SJCRH30 (cell line): Measurements from ENCODE around the gene MYH15. TPM values are rescaled to one million over a fixed set of nuclear protein-coding genes. Genes with fewer than 3 reads are reported as not detected.
A peak's percentile ranks its signal among the peaks of the same experiment; 100 is the strongest.

ENCODE experiments used
- DNase-seq, 2 experiments: peaks; one replicate each; pipeline ENCODE4 v3.0.0-alpha.2; 2015 to 2020
- H3K27ac ChIP-seq: fragments of 250-450 bp; sonication (Bioruptor Pico); 2 replicates; pipeline ENCODE4 v1.5.1; 2020; ENCODE audit warnings: mild to moderate bottlenecking, moderate library complexity
- H3K27me3 ChIP-seq: fragments of 250-450 bp; sonication (Bioruptor Pico); 2 replicates; pipeline ENCODE4 v1.5.1; 2020; ENCODE audit warnings: mild to moderate bottlenecking, moderate library complexity
- H3K36me3 ChIP-seq: fragments of 250-450 bp; sonication (Bioruptor Pico); 2 replicates; pipeline ENCODE4 v1.5.1; 2020; ENCODE audit warnings: mild to moderate bottlenecking, moderate library complexity
- H3K4me1 ChIP-seq: fragments of 250-450 bp; sonication (Bioruptor Pico); 2 replicates; pipeline ENCODE4 v1.5.1; 2020; ENCODE audit warnings: mild to moderate bottlenecking, moderate library complexity
- H3K4me3 ChIP-seq: fragments of 250-450 bp; sonication (Bioruptor Pico); 2 replicates; pipeline ENCODE4 v1.5.1; 2020; ENCODE audit warnings: mild to moderate bottlenecking, moderate library complexity
- H3K9me3 ChIP-seq: fragments of 250-450 bp; sonication (Bioruptor Pico); replicated peaks from 2 replicates; pipeline ENCODE4 v1.5.1; 2020; ENCODE audit warnings: mild to moderate bottlenecking, moderate library complexity
- total RNA-seq: library from RNA; depleted of rRNA; stranded (reverse); fragments of >200 nt; shearing (Covaris generic); gene quantifications from 2 replicates; pipeline ENCODE4 v1.2.3, GENCODE V29; 2014

The MYH15 gene
- total RNA-seq, 1 experiment from 2014 or later: 0.14 TPM

DNA sequence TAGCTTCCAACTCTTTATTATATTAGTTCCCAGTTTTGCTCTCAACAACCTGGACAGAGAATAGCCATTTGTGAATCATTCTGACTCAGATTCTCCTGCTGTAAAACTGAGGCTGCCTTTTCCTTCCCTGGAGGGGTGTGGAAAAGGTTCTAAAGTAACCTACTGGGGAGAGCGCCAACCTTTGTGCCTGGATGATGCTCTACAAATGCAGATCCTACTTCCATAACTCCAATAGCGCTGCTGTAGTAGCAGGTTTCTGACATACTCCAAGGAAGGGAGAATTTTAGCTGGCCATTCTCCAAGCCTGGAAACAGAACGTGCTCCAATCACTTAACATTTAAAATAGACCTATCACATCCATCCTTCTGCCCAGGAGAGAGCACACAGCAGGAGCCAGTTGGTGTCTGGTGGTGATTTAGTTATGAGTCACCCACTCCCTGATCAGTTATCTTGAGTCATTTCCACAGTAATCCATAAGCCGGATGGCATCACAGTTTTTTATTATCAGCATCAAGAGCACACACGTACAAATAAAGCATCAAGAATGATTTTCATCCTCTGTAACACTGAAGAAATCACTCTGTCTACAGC is 38.3 kb downstream of the MYH15 start:
- Histone ChIP-seq H3K4me1 (no peaks in the 10 kb centered on the region), H3K27me3 (no peaks in the 10 kb centered on the region), H3K36me3 (no peaks in the 10 kb centered on the region), H3K4me3 (no peak overlapping the region), H3K9me3 (no peaks in the 10 kb centered on the region), H3K27ac (no peak overlapping the region)
- DNase-seq: no peak

- Histone ChIP-seq H3K36me3 (no peaks in the 10 kb centered on the region), H3K27ac (no peak overlapping the region), H3K4me3 (no peak overlapping the region), H3K4me1 (no peaks in the 10 kb centered on the region), H3K27me3 (no peaks in the 10 kb centered on the region), H3K9me3 (no peaks in the 10 kb centered on the region)
- no peak for DNase-seq
Observed at GRCh38 chr3:108471426-108471825, 39.0 kb downstream of the MYH15 start.

DNA sequence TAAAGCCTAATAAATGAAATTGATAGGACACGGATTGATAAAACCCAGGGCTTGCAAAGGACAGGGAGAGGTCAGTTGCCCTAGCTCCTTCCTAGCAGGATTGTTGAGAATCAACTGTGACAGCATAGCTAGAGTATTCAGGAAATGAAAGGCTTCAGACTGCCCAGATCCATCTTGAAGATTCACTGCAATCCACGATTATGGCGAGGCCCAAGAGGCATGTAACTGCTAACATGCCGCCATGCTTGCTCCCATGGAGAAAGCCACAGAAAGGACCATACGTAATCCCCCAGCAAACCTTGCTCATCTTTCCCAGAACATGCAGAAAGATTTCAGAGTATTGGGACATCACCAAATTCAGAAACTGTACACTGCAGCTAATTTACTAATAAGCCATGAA is 41.3 kb downstream of the MYH15 start:
- Histone ChIP-seq H3K27me3 (no peaks in the 10 kb centered on the region), H3K27ac (no peak overlapping the region), H3K9me3 (no peaks in the 10 kb centered on the region), H3K4me3 (no peak overlapping the region), H3K4me1 (no peaks in the 10 kb centered on the region), H3K36me3 (no peaks in the 10 kb centered on the region)
- no peak for DNase-seq

GRCh38 chr3:108468577-108468976 is 41.8 kb downstream of the MYH15 start:
- no peaks in the 10 kb centered on the region for H3K36me3 ChIP-seq
- H3K27ac ChIP-seq: no peak overlapping the region
- DNase-seq: no peak
- no peaks in the 10 kb centered on the region for H3K9me3 ChIP-seq
- H3K4me3 ChIP-seq: no peak overlapping the region
- H3K27me3 ChIP-seq: no peaks in the 10 kb centered on the region
- no peaks in the 10 kb centered on the region for H3K4me1 ChIP-seq

- Histone ChIP-seq H3K4me3 (no peak overlapping the region), H3K9me3 (no peaks in the 10 kb centered on the region), H3K36me3 (no peaks in the 10 kb centered on the region), H3K27ac (no peak overlapping the region), H3K4me1 (no peaks in the 10 kb centered on the region), H3K27me3 (no peaks in the 10 kb centered on the region)
- DNase-seq: no peak
Observed at GRCh38 chr3:108462899-108463298, 47.5 kb downstream of the MYH15 start.

GRCh38 chr3:108461661-108462111 is 48.7 kb downstream of the MYH15 start:
- H3K4me1 ChIP-seq: no peaks in the 10 kb centered on the region
- no peaks in the 10 kb centered on the region for H3K36me3 ChIP-seq
- no peak overlapping the region for H3K4me3 ChIP-seq
- no peaks in the 10 kb centered on the region for H3K27me3 ChIP-seq
- no peaks in the 10 kb centered on the region for H3K9me3 ChIP-seq
- no peak overlapping the region for H3K27ac ChIP-seq
- no peak for DNase-seq

DNA sequence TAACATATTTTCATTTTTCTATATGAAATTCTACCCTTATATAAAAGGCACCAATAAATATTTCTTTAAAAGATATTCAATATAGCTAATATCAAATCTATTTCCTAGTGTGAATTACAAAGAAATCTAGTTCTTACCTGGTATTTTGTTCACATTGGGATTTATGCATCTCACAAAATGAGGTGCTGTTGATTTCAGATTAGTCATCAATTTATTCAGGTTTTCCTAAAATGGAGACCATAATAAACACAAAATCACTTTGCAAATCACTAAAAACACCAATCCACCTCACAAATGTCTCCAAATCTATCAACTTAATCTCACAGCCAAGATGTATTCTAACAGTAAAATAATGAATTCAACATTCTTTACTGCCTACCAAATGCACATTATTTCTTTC is 51.2 kb downstream of the MYH15 start:
- no peak overlapping the region for H3K4me3 ChIP-seq
- no peaks in the 10 kb centered on the region for H3K36me3 ChIP-seq
- no peak overlapping the region for H3K27ac ChIP-seq
- no peaks in the 10 kb centered on the region for H3K4me1 ChIP-seq
- DNase-seq: no peak
- no peaks in the 10 kb centered on the region for H3K9me3 ChIP-seq
- no peaks in the 10 kb centered on the region for H3K27me3 ChIP-seq

- H3K36me3 ChIP-seq: no peaks in the 10 kb centered on the region
Observed at GRCh38 chr3:108455212-108455705, 55.1 kb downstream of the MYH15 start.

DNA sequence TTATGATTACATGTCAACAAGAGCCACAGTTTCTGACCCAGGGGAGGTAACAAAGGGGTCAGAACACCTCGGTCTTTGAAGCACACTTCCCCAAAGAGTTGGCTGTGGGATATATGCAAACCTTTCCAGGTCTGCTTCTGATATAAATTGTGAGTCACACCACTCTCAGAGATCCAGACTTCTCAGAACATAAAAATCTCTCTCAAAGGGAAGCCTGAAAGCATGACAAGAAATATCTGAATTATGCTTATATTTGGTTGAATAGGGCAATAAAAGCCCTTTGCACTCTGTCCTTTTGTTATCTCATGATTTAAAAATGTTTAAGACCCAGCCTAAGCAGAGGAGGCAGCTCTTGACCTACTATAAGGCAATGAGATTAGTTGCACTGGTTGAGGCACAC is 56.8 kb downstream of the MYH15 start:
- no peak overlapping the region for H3K27ac ChIP-seq
- H3K4me1 ChIP-seq: no peaks in the 10 kb centered on the region
- H3K4me3 ChIP-seq: no peak overlapping the region
- H3K27me3 ChIP-seq: no peaks in the 10 kb centered on the region
- H3K36me3 ChIP-seq: no peaks in the 10 kb centered on the region
- H3K9me3 ChIP-seq: no peaks in the 10 kb centered on the region
- DNase-seq: no peak

More at GRCh38 chr3:108455212-108455705, 55.1 kb downstream of the MYH15 start:
- Histone ChIP-seq H3K27ac (no peak overlapping the region), H3K27me3 (no peaks in the 10 kb centered on the region), H3K4me1 (no peaks in the 10 kb centered on the region), H3K9me3 (no peaks in the 10 kb centered on the region), H3K4me3 (no peak overlapping the region)
- DNase-seq: no peak

DNA sequence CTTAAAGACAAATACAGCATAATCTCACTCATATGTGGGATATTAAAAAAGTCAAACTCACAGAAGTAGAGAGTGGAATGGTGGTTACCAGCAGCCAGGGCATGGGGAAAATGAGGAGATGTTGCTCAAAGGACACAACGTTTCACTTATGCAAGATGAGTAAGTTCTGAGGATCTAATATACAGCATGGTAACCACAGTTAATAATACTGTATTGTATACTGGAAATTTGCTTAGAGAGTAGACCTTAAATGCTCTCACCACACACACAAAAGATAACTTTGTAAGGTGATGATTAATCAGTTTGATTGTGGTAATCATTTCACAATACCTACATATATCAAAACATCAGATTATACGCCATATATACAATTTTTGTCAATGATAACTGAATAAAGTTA is 60.0 kb downstream of the MYH15 start:
- no peak overlapping the region for H3K27ac ChIP-seq
- H3K36me3 ChIP-seq: no peaks in the 10 kb centered on the region
- no peaks in the 10 kb centered on the region for H3K9me3 ChIP-seq
- H3K4me1 ChIP-seq: no peaks in the 10 kb centered on the region
- H3K4me3 ChIP-seq: no peak overlapping the region
- no peaks in the 10 kb centered on the region for H3K27me3 ChIP-seq
- no peak for DNase-seq

GRCh38 chr3:108448593-108448992 is 61.8 kb downstream of the MYH15 start:
- no peaks in the 10 kb centered on the region for H3K27me3 ChIP-seq
- H3K9me3 ChIP-seq: no peaks in the 10 kb centered on the region
- no peak overlapping the region for H3K4me3 ChIP-seq
- H3K36me3 ChIP-seq: no peaks in the 10 kb centered on the region
- no peak overlapping the region for H3K27ac ChIP-seq
- no peaks in the 10 kb centered on the region for H3K4me1 ChIP-seq
- no peak for DNase-seq

GRCh38 chr3:108447096-108447847 is 63.1 kb downstream of the MYH15 start:
- H3K27ac ChIP-seq: no peak overlapping the region
- H3K9me3 ChIP-seq: no peaks in the 10 kb centered on the region
- H3K27me3 ChIP-seq: no peaks in the 10 kb centered on the region
- H3K36me3 ChIP-seq: no peaks in the 10 kb centered on the region
- DNase-seq: no peak
- H3K4me3 ChIP-seq: no peak overlapping the region
- no peaks in the 10 kb centered on the region for H3K4me1 ChIP-seq

- H3K4me3 ChIP-seq: no peak overlapping the region
- H3K9me3 ChIP-seq: no peaks in the 10 kb centered on the region
- H3K4me1 ChIP-seq: no peaks in the 10 kb centered on the region
- H3K36me3 ChIP-seq: no peaks in the 10 kb centered on the region
- H3K27me3 ChIP-seq: no peaks in the 10 kb centered on the region
- DNase-seq: no peak
- H3K27ac ChIP-seq: no peak overlapping the region
Observed at GRCh38 chr3:108442281-108442680, 68.1 kb downstream of the MYH15 start.

GRCh38 chr3:108441518-108441917 is 68.9 kb downstream of the MYH15 start:
- DNase-seq: no peak
- Histone ChIP-seq H3K9me3 (no peaks in the 10 kb centered on the region), H3K27ac (no peak overlapping the region), H3K27me3 (no peaks in the 10 kb centered on the region), H3K4me3 (no peak overlapping the region), H3K4me1 (no peaks in the 10 kb centered on the region), H3K36me3 (no peaks in the 10 kb centered on the region)

DNA sequence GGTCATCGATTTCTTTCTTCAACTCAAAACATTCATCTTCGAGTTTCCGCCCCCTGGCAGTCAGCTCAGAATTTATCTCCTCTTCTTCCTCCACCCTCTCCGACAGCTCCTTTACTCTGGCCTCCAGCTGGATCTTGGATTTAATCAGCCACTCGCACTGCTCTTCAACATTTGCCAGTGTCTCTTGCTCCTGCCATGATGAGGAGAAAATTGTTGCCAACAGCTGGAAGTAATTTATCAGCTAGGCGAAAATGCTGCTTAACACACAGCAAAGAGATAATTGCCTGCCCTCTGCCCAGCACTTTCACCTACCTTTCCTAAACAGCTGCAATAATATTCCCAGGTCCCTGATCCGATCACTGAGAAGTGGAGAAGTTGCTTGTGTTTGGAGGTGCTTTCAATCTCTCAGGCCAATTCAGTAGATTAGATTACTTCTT is 69.3 kb downstream of the MYH15 start:
- peak; percentile 23 to 62 for DNase-seq
- Histone ChIP-seq H3K27me3 (no peaks in the 10 kb centered on the region), H3K4me1 (no peaks in the 10 kb centered on the region), H3K27ac (no peak overlapping the region), H3K9me3 (no peaks in the 10 kb centered on the region), H3K4me3 (no peak overlapping the region), H3K36me3 (no peaks in the 10 kb centered on the region)

DNA sequence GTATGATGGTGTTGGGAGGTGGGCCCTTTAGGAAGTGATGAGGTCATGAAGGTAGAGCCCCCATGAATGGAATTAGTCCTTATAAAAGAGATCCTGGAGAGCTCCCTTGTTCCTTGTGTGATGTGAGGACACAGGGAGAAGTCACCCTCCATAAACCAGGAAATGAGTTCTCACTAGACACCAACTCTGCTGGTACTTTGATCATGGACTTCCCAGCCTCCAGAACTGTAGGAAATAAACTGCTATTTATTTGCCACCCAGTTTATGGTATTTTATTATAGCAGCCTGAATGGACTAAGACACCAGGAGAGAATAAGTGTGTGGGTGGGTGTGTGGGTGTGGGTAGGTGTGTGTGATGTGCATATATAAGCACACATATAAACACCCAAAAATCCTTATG is 71.9 kb downstream of the MYH15 start:
- no peaks in the 10 kb centered on the region for H3K36me3 ChIP-seq
- no peaks in the 10 kb centered on the region for H3K9me3 ChIP-seq
- no peaks in the 10 kb centered on the region for H3K4me1 ChIP-seq
- H3K4me3 ChIP-seq: no peak overlapping the region
- DNase-seq: no peak
- no peaks in the 10 kb centered on the region for H3K27me3 ChIP-seq
- no peak overlapping the region for H3K27ac ChIP-seq
